H9 (cell line): ENCODE data around the gene CCDC149. TPM values are rescaled to one million over a fixed set of nuclear protein-coding genes. Genes with fewer than 3 reads are reported as not detected.

ENCODE experiments used
- DNase-seq: peaks from one replicate; pipeline ENCODE4 v3.0.0-alpha.2; 2017
- H2AFZ ChIP-seq: one replicate; pipeline ENCODE4 v1.6.1; 2013; ENCODE audit warnings: mild to moderate bottlenecking, low read length, control low read depth, moderate library complexity
- H2AK5ac ChIP-seq: 2 replicates; pipeline ENCODE4 v1.6.1; 2013; ENCODE audit warnings: low read length, control low read depth, mixed read lengths; ENCODE audit not compliant: insufficient read length
- H2BK120ac ChIP-seq: one replicate; pipeline ENCODE4 v1.6.1; 2013; ENCODE audit warnings: low read depth, mild to moderate bottlenecking, low read length, control low read depth, inconsistent platforms; ENCODE audit not compliant: poor library complexity, severe bottlenecking
- H2BK12ac ChIP-seq: 2 replicates; pipeline ENCODE4 v1.6.1; 2013; ENCODE audit warnings: low read length, control low read depth, mixed read lengths, low read depth; ENCODE audit not compliant: insufficient read length
- H2BK15ac ChIP-seq: 2 replicates; pipeline ENCODE4 v1.6.1; 2013; ENCODE audit warnings: low read depth, low read length, control low read depth
- H2BK20ac ChIP-seq: one replicate; pipeline ENCODE4 v1.6.1; 2013; ENCODE audit warnings: low read depth, mild to moderate bottlenecking, low read length, control low read depth, inconsistent platforms; ENCODE audit not compliant: poor library complexity, severe bottlenecking
- H2BK5ac ChIP-seq: 2 replicates; pipeline ENCODE4 v1.6.1; 2013; ENCODE audit warnings: low read length, control low read depth, mixed read lengths; ENCODE audit not compliant: insufficient read length
- H3K14ac ChIP-seq: 2 replicates; pipeline ENCODE4 v1.6.1; 2013; ENCODE audit warnings: low read length, control low read depth; ENCODE audit not compliant: insufficient read depth
- H3K18ac ChIP-seq: 2 replicates; pipeline ENCODE4 v1.6.1; 2013; ENCODE audit warnings: low read depth, mild to moderate bottlenecking, mixed read lengths, low read length, control low read depth; ENCODE audit not compliant: insufficient read length
- H3K23ac ChIP-seq: 2 replicates; pipeline ENCODE4 v1.6.1; 2013; ENCODE audit warnings: low read length, control low read depth, mixed read lengths, low read depth; ENCODE audit not compliant: insufficient read length
- H3K23me2 ChIP-seq: 2 replicates; pipeline ENCODE4 v1.6.1; 2013; ENCODE audit warnings: low read depth, mild to moderate bottlenecking, mixed read lengths, low read length, control low read depth; ENCODE audit not compliant: insufficient read length, poor library complexity, severe bottlenecking
- H3K27ac ChIP-seq: 2 replicates; pipeline ENCODE4 v1.5.1; 2013; ENCODE audit warnings: low read length, control low read depth, mixed read lengths, low read depth; ENCODE audit not compliant: insufficient read length
- H3K27me3 ChIP-seq: 2 replicates; pipeline ENCODE4 v1.6.1; 2013; ENCODE audit warnings: low read length, control low read depth, inconsistent platforms; ENCODE audit not compliant: insufficient read depth
- H3K4ac ChIP-seq: 2 replicates; pipeline ENCODE4 v1.6.1; 2013; ENCODE audit warnings: low read depth, mild to moderate bottlenecking, control low read depth, inconsistent platforms, low read length, moderate library complexity
- H3K4me1 ChIP-seq: 2 replicates; pipeline ENCODE4 v1.6.1; 2013; ENCODE audit warnings: low read length, control low read depth, inconsistent platforms; ENCODE audit not compliant: insufficient read depth
- H3K4me2 ChIP-seq: 2 replicates; pipeline ENCODE4 v1.6.1; 2013; ENCODE audit warnings: low read length, control low read depth, mixed read lengths; ENCODE audit not compliant: insufficient read length, insufficient read depth
- H3K56ac ChIP-seq: 2 replicates; pipeline ENCODE4 v1.6.1; 2013; ENCODE audit warnings: low read depth, mild to moderate bottlenecking, mixed read lengths, low read length, control low read depth; ENCODE audit not compliant: insufficient read length
- H3K79me1 ChIP-seq: 2 replicates; pipeline ENCODE4 v1.6.1; 2013; ENCODE audit warnings: low read depth, mild to moderate bottlenecking, moderate library complexity, low read length, control low read depth, inconsistent platforms; ENCODE audit not compliant: insufficient read depth, poor library complexity, severe bottlenecking
- H3K79me2 ChIP-seq: 2 replicates; pipeline ENCODE4 v1.6.1; 2013; ENCODE audit warnings: low read length, control low read depth, inconsistent platforms; ENCODE audit not compliant: insufficient read depth
- H3K9ac ChIP-seq: 2 replicates; pipeline ENCODE4 v1.6.1; 2013; ENCODE audit warnings: low read length, control low read depth, mixed read lengths; ENCODE audit not compliant: insufficient read length; ENCODE audit errors: extremely low read depth
- H3K9me3 ChIP-seq: one replicate; pipeline ENCODE4 v1.6.1; 2013; ENCODE audit warnings: low read depth, low read length, inconsistent platforms; ENCODE audit not compliant: control insufficient read depth
- H3T11ph ChIP-seq: one replicate; pipeline ENCODE4 v1.6.1; 2013; ENCODE audit warnings: mild to moderate bottlenecking, low read length, control low read depth, inconsistent platforms
- H4K20me1 ChIP-seq: one replicate; pipeline ENCODE4 v1.6.1; 2013; ENCODE audit not compliant: control insufficient read depth, insufficient read length, insufficient read depth
- H4K5ac ChIP-seq: 2 replicates; pipeline ENCODE4 v1.6.1; 2013; ENCODE audit warnings: low read depth, mild to moderate bottlenecking, mixed read lengths, low read length, control low read depth; ENCODE audit not compliant: insufficient read length
- H4K8ac ChIP-seq: replicated peaks from 2 replicates; pipeline ENCODE4 v1.6.1; 2013; ENCODE audit warnings: low read length, control low read depth, mixed read lengths, low read depth; ENCODE audit not compliant: insufficient read length
- H4K91ac ChIP-seq: 2 replicates; pipeline ENCODE4 v1.6.1; 2013; ENCODE audit warnings: low read depth, mild to moderate bottlenecking, moderate library complexity, mixed read lengths, low read length, control low read depth; ENCODE audit not compliant: insufficient read length
- H3K27ac Mint-ChIP-seq, 3 experiments: 2 replicates in 2 of 3; 3 replicates in 1 of 3; pipeline ENCODE4 v1.8.0; 2020 to 2021; ENCODE audit warnings: mixed read lengths in 3 of 3, mild to moderate bottlenecking in 1 of 3, moderate library complexity in 1 of 3
- H3K27me3 Mint-ChIP-seq: 2 replicates; pipeline ENCODE4 v1.8.0; 2021; ENCODE audit warnings: low read depth, mild to moderate bottlenecking, moderate library complexity, mixed read lengths
- H3K36me3 Mint-ChIP-seq, 3 experiments: 2 replicates in 2 of 3; 3 replicates in 1 of 3; pipeline ENCODE4 v1.8.0; 2020 to 2021; ENCODE audit warnings: low read depth in 3 of 3, mixed read lengths in 3 of 3; ENCODE audit not compliant: insufficient read depth in 1 of 3
- H3K4me1 Mint-ChIP-seq, 2 experiments: 2 replicates each; pipeline ENCODE4 v1.8.0; 2020; ENCODE audit warnings: mixed read lengths in 2 of 2
- H3K4me3 Mint-ChIP-seq, 2 experiments: 2 replicates in 1 of 2; 3 replicates in 1 of 2; pipeline ENCODE4 v1.8.0; 2020 to 2021; ENCODE audit warnings: mild to moderate bottlenecking in 2 of 2, mixed read lengths in 2 of 2, moderate library complexity in 1 of 2
- H3K9me3 Mint-ChIP-seq, 2 experiments: 2 replicates in 1 of 2; 3 replicates in 1 of 2; pipeline ENCODE4 v1.8.0; 2020; ENCODE audit warnings: mild to moderate bottlenecking in 2 of 2, mixed read lengths in 2 of 2, moderate library complexity in 1 of 2
- CTCF ChIP-seq: fragments of 200-600 bp; sonication (generic); conservative IDR thresholded peaks from 3 replicates; pipeline ENCODE4 v1.8.0; 2021; ENCODE audit warnings: antibody characterized with exemption, mild to moderate bottlenecking
- WGBS: extraction: QIAGEN DNeasy Blood & Tissue Kit; methylation state at CpG from one replicate; pipeline ENCODE4 v1.1.7; 2013; ENCODE audit warnings: missing lambda C conversion rate, low lambda C conversion rate, mixed read lengths; ENCODE audit not compliant: insufficient read length; ENCODE audit errors: extremely low coverage; 5-methylcytosine and 5-hydroxymethylcytosine counted together
- total RNA-seq: library from RNA; stranded (reverse); gene quantifications from 2 replicates; pipeline ENCODE4 v1.2.1, GENCODE V29; 2021

Gene CCDC149
- total RNA-seq, 1 experiment from 2014 or later, result 4.5 TPM

- Histone ChIP-seq H2BK120ac (no peak overlapping the region), H2BK15ac (no peak overlapping the region), H4K91ac (no peak overlapping the region), H3K9me3 (no peaks in the 10 kb centered on the region), H3K23ac (no peak overlapping the region), H2AK5ac (no peak overlapping the region), H3K4ac (no peak overlapping the region), H4K8ac (no peak overlapping the region), H2BK5ac (no peak overlapping the region), H3K4me1 (no peaks in the 10 kb centered on the region), H3K79me1 (no peaks in the 10 kb centered on the region), H4K5ac (no peak overlapping the region), H3K14ac (no peak overlapping the region), H3K56ac (no peak overlapping the region), H3K27ac (no peak overlapping the region), H2BK12ac (no peak overlapping the region), H3T11ph (no peak overlapping the region), H3K23me2 (no peaks in the 10 kb centered on the region), H3K4me2 (no peak overlapping the region), H2AFZ (no peak overlapping the region), H3K79me2 (no peaks in the 10 kb centered on the region), H3K27me3 (no peaks in the 10 kb centered on the region), H4K20me1 (no peaks in the 10 kb centered on the region), H3K18ac (no peak overlapping the region), H2BK20ac (no peak overlapping the region), H3K9ac (no peak overlapping the region)
- DNase-seq, result no peak
- H3K27ac Mint-ChIP-seq, result no peak overlapping the region
- H3K27me3 Mint-ChIP-seq, result peaks cover 4% of the 10 kb centered on the region; the same call in 1 of the 2 replicates
- WGBS, result no CpG with 5 or more reads among the region's 2 CpGs
- no peak for TF ChIP-seq CTCF
- peaks cover 9 to 14% of the 10 kb centered on the region in 2 experiments for H3K4me1 Mint-ChIP-seq
- H3K4me3 Mint-ChIP-seq, result no peak overlapping the region
- no peaks in the 10 kb centered on the region; a peak in 1 of 7 replicates for H3K36me3 Mint-ChIP-seq
- no peaks in the 10 kb centered on the region for H3K9me3 Mint-ChIP-seq
Observed at GRCh38 chr4:24855741-24856140, 57.1 kb downstream of the CCDC149 start.
